Stimulated activated CD4-positive, alpha-beta T cell treated with anti-CD3 and anti-CD28 coated beads, Interleukin-1b, Interleukin-23, amount 100 ng/mL, for 4 hours (primary cell): ENCODE results near the gene PTPRN2.

Source experiments
- DNase-seq, 2 donors: peaks; one replicate each; pipeline ENCODE4 v3.0.0-alpha.2; 2020; ENCODE audit warnings: low read depth in 2 of 2

Gene PTPRN2

DNA sequence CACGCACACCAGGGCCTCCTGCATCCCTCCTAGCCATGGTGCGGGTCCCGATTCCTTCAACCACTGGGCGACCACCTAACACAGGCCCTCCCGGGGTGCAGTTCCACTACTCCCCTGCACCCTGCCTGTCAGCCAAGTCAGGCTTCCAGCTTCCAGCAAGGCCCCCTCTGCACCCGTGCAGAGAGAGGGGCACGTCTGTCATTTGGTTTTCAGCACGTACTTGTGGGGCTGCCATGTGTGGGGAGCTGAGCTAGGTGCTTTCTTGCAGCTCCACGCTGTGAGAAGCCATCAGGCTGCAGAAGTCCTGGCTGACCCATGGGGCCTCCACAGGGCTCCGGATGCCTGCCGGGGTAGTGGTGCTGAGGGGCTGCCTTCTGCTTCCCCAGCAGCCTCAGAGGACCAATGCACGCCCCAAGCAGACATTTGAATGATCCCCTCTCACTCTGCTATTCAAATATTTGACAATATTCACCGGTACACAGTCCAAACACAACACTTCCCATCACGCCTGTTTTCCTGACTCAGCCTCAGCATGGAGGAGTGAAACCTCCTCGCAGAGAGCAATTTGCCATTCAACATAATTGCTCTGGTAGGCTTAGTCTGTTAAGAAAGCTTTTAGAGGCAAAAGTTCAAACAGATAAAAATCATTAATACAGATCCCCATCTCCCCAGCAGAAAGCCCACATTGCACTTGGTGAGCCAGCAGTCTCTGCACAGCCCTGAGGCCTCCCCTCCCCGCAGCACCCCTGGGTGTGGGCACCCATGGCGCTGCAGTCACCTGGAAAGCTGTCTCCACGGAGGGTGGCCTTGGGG is 449.9 kb downstream of the PTPRN2 start:
- DNase-seq, result no peak

DNA sequence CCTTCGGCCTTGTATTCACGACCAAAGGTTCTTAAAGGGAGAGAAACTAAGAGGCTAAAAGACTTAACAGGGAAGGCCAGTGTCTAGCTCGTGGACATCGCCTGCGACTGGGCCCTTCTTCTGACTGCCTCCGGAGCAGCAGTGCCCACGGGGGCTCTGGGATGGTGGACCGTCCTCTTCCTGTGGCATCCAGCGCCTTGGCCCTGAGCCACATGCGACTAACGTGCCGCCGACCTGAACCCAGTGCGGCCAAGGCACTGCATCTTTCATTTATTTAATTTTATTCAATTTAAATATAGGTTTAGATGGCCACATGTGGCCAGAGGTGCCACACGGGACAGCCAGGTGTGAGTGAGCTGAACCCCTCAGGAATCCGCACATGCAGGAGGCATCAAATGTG is 451.7 kb downstream of the PTPRN2 start:
- DNase-seq, result no peak

DNA sequence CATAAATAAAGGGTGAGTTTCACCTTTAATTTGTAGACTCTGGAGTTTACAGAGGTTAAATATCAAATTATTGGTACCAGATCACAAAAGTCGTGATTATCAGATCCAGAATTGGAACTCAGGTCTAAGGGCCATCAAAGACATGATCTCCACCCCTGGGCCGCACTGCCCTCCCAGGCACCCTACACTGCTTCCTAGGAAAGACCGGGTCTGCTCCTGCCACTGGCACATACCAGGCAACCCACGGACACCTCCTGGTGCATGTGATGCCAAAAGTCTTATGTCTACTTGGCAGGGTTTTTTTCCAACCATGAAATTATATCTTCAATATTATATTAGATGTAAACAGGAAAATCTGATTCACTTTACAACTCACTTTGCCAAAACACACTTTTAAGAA is 452.8 kb downstream of the PTPRN2 start:
- no peak for DNase-seq

DNA sequence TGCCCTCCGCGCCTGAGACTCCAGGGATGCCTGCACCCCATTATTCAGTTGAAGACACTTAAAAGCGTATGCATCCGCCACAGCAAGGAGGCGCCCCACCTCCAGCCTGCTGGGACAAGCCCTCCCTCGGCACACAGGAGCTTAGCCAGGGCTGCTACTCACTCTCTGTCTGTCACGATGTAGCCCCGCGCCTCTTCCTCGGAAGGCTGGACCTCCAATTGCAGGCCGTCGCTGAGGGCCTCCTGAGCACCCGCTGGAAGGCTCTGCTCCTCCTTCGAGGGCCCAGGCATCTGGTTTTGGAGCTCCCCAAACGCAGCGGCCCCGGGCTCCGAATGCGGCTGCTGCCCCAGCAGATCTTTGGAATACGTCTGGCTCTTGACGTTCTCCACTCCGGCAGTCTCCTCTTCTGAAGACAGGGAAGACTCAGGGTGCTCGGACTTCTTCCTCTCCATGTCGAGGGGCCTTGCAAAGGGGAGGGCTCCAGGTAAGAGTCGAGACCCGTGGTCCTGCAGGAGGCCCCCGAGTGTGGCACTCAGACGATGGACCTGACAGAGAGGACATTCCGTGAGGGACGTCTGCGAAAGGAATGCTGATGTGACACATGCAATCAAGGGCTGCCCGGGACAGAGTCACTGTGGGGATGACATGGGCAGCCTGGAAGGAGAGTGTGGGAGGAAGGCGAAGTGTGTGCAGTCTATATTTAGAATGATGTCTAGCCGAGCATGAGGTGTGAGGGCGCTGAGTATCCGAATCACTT is 453.9 kb downstream of the PTPRN2 start:
- no peak for DNase-seq

DNA sequence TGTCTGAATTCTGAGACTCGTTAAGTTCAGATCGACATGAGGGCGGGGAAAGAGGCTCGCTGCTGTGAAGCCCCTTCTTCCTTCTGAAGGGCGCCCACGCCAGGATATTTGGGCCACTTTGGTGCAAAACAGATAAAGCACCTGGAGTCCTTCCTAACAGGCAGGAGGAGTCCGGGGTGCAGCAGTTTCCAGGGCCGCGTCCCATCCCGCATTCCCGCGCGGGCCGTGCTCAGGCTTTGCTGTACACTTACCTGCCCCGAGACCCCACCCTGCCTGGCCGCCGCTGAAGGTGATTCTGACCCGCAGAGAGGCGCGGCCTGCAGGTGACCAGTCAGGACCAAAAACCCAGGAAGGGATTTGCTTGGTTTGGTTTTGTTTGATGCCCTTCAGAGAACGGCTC is 454.6 kb downstream of the PTPRN2 start:
- DNase-seq, result no peak

DNA sequence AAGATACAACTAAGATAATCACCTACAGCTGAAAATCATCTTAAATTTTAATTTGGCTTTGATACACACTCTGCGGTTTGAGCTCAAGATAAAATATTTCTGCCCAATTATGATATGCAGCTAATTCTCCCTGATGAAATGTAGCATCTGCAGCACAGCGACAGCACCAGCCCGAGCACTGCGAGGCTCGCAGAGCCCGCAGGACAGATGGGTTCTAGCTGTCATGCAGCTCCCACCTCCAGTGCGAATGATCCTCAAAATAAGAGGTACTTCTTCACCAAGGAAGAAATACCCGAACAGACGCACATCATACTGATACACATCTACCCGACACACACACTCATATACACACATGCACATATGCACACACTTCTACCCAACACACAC is 457.6 kb downstream of the PTPRN2 start:
- no peak for DNase-seq

DNA sequence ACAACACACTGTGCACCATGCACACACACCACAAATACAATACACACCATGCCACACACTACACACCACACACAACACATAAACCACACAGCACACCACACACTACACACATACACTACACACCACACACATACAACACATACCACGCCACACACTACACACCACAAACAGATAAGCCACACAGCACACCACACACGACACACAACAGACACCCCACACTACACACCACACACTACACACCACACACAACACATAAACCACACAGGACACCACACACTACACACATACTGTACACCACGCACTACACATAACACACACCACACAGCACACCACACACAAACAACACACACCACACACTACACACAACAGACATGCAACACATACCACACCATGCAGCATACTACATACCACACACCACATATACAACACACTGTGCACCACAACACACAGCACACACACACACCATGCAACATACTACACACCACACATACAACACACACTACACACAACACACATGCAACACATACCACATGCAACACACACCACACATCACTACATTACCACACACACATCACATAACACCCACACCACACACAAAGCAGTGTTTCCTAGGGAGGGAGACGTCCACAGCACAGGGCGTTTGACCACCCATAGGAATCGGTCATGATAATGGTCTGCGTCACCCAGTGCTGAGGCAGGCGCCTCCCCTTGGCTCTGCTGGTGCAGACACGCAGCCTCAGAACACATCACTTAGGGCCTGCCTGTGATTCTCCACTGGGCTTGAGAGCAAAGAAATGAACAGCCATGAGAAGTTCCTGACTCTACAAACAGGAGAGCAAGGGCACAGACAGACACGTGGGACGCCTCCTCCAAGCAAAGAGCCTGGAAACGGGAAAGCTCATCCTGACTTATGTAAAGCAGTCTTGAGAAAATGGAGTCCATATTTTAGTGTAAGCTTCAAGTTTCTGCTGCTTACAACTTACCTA is 458.3 kb downstream of the PTPRN2 start:
- no peak for DNase-seq

DNA sequence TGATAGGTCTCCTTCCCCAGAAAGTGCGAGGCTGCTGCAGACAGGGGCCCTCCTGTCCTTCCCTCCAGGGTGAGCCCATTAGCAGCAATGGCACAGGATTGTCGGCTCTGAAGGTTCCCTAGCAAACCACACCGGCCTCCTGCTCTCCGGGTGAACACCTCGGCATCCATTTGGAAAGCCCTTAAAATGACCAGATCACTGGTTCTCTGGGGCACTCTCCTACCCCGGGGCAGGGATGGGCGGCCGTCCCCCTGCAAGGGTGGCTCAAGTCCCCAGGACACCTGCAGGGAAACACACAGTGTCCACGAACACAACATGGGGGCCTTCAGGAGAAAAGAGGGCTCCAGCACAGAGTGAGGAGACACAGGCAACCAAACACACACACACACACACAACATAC is 459.1 kb downstream of the PTPRN2 start:
- DNase-seq, result no peak

DNA sequence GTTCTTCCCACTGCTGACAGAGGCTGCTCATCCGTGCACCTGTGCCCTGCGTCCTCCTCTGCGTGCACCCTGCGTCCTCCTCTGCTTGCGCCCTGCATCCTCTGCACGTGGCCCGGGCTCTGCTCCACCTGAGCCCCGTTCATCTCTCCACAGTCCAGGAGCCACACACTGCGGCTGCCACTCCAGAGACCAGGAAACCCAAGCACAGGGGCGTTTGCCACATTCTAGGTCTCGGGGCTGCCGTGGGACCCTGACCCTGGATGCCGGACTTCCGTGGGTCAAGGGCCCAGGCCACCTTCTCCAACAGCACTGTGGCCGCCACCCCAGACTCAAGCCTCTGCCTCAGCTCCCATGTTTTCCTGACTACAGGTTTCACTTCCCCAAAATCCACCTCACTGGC is 460.4 kb downstream of the PTPRN2 start:
- no peak for DNase-seq

DNA sequence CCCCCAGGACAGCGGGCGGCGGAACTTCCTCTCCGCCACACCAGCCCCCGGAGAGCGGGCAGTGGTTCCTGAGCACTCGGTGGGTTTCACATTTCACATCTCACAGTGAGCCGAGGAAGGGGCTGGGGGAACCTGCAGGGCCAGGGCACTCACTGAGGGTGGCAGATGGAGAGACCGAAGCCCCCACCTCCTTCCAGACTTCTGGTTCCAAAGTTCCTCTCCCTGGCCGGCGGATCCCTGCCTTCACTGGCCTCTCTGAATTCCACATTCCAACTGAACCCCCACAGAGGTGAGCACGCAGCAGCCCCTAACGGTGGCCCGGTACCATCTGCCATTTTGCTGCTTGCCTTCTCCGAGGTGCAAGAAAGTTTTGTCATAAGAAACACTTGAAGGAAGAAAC is 461.0 kb downstream of the PTPRN2 start:
- DNase-seq, result no peak

DNA sequence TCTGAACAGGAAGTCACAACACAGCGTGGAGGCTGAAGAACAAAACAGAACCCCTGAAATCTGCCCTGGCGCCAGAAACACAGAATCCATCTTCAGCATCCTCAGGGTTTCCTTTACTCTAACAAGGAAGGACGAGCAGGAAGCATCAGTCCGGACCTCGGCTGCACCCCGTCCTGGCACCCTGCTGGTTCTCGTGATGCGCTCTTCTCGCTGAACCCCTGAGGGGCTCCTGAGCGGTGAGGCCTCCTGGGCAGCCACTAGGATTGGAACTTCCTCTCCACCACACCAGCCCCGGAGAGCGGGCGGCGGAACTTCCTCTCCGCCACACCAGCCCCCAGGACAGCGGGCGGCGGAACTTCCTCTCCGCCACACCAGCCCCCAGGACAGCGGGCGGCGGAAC is 461.9 kb downstream of the PTPRN2 start:
- no peak for DNase-seq

DNA sequence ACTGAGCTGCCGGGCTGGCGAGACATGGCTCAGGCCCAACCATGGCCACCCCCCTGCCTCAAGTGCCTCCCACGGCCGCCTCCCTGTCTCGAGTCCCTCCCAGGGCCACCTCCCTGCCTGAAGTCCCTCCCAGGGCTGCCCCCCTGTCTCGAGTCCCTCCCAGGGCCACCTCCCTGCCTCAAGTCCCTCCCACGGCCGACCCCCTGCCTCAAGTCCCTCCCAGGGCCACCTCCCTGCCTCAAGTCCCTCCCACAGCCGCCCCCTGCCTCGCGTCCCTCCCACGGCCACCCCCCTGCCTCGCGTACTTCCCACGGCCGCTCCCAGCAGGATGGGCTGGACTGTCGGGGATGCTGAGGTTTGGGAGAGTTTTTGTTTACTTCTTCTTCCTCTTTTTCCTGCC is 462.5 kb downstream of the PTPRN2 start:
- DNase-seq, result no peak

DNA sequence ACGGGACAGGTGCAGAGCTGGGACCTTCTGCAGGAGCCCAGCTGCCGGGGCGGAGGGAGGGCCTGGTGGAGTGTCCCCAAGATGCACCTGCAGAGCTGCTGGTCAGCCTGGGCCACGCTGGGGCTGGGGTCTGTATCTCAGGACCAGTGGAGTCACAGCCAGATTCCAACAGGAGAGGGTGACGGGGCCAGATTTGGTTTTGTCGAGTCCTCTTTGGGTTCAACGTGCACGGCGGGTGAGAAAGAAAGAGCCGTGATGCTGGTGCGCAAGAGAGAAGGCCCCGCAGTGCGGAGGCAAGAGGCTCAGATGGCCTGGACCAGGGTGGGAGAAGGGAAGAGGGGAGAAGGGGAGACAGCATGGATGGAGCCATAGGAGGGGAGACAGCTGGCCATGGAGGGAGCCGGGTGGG is 462.9 kb downstream of the PTPRN2 start:
- DNase-seq, result no peak

DNA sequence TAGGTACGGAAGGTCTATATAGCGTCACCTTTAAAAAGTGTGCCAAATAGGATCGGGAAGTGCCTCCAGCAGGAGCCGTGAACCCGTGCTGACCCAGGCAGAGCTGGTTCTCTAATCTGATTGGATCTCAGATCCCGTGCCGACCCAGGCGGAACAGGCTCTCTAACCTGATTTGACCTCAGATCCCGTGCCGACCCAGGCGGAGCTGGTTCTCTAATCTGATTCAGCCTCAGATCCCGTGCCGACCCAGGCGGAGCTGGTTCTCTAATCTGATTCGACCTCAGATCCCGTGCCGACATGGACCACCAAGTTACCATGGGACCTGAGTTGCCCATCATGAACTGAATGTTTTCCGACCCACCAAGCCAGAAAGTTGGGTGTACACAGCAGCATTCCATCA is 463.9 kb downstream of the PTPRN2 start:
- DNase-seq, result no peak

DNA sequence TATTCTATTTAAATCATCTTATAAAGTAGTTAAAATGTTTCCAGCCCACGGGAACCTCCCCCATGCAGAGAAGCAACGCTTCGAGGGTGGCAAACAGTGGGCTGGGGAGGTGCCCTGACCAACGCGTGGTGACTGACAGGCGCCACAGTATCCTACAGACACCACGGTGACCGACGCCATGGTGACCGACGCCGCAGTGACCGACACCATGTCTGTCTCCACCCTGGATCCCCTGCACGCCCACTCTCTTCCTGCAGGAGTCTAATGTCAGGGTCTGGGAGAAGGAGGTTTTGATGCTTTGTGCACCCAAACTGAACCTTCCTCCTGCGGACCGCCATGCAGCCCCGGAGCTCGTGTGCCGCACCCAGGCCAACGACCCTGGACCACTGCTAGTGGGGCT is 464.4 kb downstream of the PTPRN2 start:
- no peak for DNase-seq

DNA sequence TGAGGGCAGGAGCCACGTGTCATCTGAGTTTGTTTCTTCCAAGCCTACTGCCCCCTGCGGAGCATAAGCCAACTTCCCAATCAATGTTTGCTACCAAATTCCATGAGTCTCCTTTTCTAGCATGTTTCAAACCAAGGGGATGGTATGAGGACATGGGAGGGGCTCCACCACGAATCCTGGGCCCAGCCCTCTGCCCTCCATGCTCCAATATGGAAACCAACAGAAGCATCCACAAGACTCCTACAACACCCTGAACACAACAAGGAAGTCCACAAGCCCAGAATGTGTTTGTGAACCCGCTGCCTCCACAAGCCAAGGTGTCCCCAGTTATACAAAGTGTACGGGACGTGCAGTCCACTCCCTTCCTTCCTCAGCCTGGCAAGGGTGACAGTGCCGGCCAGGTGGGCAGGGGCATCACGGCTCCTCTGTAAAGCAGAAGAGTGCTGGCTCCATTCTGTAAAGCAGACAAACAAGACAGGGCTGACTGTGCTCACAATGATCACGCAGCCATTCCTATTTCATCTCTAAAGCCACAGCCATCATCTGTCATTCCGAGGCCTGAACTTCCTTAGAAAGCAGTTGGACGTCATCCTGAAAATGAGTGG is 466.1 kb downstream of the PTPRN2 start:
- no peak for DNase-seq

DNA sequence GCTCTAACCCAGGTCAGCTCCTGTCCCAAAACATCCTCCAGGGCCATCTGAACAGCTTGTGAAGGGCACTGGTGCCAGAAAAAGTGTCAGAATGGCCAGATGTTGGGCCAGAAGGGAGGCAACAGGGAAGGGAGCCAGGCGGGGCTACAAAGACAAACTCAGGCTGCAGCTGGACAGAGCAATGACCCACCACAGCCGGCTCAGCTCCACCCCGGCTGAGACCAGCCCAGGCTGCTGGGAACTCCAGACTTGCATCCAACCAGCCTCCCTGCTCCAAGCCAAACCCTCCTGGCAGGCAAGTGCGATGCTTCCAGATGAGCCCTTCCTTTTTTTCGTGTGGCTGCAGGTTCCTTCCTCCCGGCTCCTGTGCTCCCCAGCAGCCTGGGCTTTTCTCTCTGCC is 466.9 kb downstream of the PTPRN2 start:
- no peak for DNase-seq

DNA sequence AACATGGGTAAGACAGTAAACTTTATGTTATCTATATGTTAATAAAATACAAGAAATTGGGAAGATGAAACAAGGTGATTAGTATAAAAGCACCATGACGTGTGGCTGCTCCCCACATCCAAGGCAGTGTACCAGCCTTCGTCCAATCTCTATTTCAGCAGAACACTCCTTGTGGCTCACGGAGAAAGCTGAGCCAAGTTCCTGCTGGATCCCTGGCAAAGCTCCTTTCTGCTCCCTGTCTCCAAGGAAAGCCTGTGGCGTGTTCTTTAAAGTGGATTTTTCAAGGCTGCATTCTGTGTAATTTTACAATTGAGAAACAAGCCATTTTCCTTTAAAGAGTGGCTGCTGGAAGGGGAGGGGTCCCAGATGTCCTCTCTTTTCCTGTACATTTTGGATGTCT is 467.3 kb downstream of the PTPRN2 start:
- DNase-seq, result no peak

DNA sequence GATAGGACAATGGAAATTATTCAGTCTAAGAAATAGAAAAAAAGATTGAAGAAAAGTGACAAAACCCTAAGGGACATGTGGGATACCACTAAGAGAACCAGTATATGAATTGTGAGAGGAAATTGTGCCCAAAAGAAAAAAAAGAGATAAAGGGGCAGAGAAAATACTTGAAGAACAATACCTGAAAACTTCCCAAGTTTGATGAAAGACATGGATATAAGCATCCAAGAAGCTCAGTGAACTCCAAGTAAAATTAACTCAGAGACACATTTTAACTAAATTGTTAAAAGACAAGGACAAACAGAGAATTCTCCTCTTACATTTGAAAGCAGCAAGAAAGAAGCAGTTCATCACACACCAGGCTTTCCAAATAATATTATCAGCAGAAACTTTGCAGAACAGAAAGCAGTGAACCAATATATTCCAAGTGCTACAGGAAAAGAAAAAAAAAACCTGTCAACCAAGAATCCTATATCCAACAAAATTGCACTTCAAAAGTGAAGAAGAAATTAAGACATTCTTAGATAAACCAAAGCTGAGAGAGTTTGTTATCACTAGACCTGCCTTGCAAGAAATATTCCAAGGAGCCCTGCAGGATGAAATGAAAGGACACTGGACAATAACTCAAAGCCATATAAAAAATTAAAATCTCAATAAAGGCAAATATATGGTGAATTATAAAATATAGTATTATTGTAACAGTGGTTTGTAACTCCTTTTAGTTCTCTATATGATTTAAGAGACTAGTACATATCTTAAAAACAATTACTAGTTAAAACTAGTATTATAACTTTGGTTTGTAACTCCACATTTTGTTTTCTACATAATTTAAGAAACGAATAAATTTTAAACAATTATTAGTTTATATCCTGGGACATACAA is 470.0 kb downstream of the PTPRN2 start:
- DNase-seq, result no peak

DNA sequence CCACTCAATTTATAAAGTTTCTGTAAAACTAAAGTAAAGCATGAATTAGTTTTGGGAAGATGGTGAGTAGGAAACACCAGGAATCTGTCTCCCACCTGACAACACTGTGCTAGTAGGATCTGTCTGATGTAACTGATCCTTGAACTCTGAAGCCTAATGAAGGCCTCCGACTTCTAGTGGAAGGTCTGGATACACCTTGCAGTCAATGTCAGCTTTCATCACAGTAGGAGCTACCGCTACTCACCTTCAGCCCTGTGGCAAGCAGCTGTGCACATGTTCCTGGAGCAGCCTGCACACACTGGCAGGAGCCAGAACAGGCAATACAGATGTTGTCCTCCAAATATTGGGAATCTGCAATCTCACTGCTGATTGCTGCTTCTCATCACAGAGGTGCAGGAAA is 471.4 kb downstream of the PTPRN2 start:
- no peak for DNase-seq
